WTC11 (cell line): Measurements from ENCODE around the gene SH2B3. TPM values are rescaled to one million over a fixed set of nuclear protein-coding genes. Genes with fewer than 3 reads are reported as not detected.

ENCODE experiments used
- ATAC-seq: fragments of 200-7000 bp; cut with Tn5 transposase; 2 replicates; pipeline ENCODE4 v1.10.0; 2021; ENCODE audit warnings: mild to moderate bottlenecking, moderate library complexity
- CTCF ChIA-PET: fragments of 300-600 bp; sonication (Branson Sonifier 250); formaldehyde crosslinking; loops from one replicate; lab custom pipeline; 2021; ENCODE audit warnings: antibody characterized with exemption; lab: Charles Lee
- POLR2A ChIA-PET: fragments of 350-600 bp; sonication (Branson Sonifier 250); formaldehyde crosslinking; loops from one replicate; lab custom pipeline; 2021; ENCODE audit warnings: antibody characterized with exemption; lab: Charles Lee
- DNase-seq: peaks from one replicate; pipeline ENCODE4 v3.0.0; 2021; ENCODE audit warnings: low spot score
- H3K27ac Mint-ChIP-seq: 2 replicates; pipeline ENCODE4 v1.8.0; 2021; ENCODE audit warnings: mixed read lengths
- H3K27me3 Mint-ChIP-seq: 2 replicates; pipeline ENCODE4 v1.8.0; 2021; ENCODE audit warnings: low read depth, mild to moderate bottlenecking, moderate library complexity, mixed read lengths
- H3K36me3 Mint-ChIP-seq: 2 replicates; pipeline ENCODE4 v1.8.0; 2021; ENCODE audit warnings: mixed read lengths
- H3K4me1 Mint-ChIP-seq: 2 replicates; pipeline ENCODE4 v1.8.0; 2022; ENCODE audit warnings: mixed read lengths
- H3K4me3 Mint-ChIP-seq: 2 replicates; pipeline ENCODE4 v1.8.0; 2021; ENCODE audit warnings: mild to moderate bottlenecking, moderate library complexity, mixed read lengths
- H3K9me3 Mint-ChIP-seq: 2 replicates; pipeline ENCODE4 v1.8.0; 2021; ENCODE audit warnings: mixed read lengths
- ATF2 ChIP-seq: sonication (generic); formaldehyde crosslinking; IDR thresholded peaks from 2 replicates; pipeline ENCODE4 v1.8.1; 2022; ENCODE audit warnings: low read depth, missing genetic modification reagents, borderline replicate concordance
- ATF3 ChIP-seq: sonication (generic); formaldehyde crosslinking; conservative IDR thresholded peaks from 2 replicates; pipeline ENCODE4 v1.8.1; 2022; ENCODE audit warnings: mild to moderate bottlenecking, missing genetic modification reagents
- E2F4 ChIP-seq: sonication (generic); formaldehyde crosslinking; IDR thresholded peaks from 2 replicates; pipeline ENCODE4 v1.8.1; 2022; ENCODE audit warnings: low read depth, mild to moderate bottlenecking, moderate library complexity, missing genetic modification reagents, borderline replicate concordance
- EMX1 ChIP-seq: fragments of 250-450 bp; sonication (Bioruptor Pico); IDR thresholded peaks from 2 replicates; pipeline ENCODE4 v1.8.0; 2021; ENCODE audit warnings: mild to moderate bottlenecking
- ESRRA ChIP-seq: sonication (generic); formaldehyde crosslinking; IDR thresholded peaks from 2 replicates; pipeline ENCODE4 v1.8.1; 2022; ENCODE audit warnings: mild to moderate bottlenecking, missing genetic modification reagents, borderline replicate concordance
- FOXK1 ChIP-seq: sonication (generic); formaldehyde crosslinking; IDR thresholded peaks from 2 replicates; pipeline ENCODE4 v1.8.0; 2022; ENCODE audit warnings: mild to moderate bottlenecking, moderate library complexity, missing genetic modification reagents
- GRHL2 ChIP-seq: fragments of 250-450 bp; sonication (Bioruptor Pico); IDR thresholded peaks from 2 replicates; pipeline ENCODE4 v1.8.0; 2022; ENCODE audit warnings: mild to moderate bottlenecking, moderate library complexity; ENCODE audit not compliant: insufficient replicate concordance, severe bottlenecking
- IRF2 ChIP-seq: sonication (generic); formaldehyde crosslinking; IDR thresholded peaks from 2 replicates; pipeline ENCODE4 v1.8.0; 2022; ENCODE audit warnings: low read depth, missing genetic modification reagents, borderline replicate concordance
- OVOL2 ChIP-seq: fragments of 250-450 bp; sonication (Bioruptor Pico); IDR thresholded peaks from 2 replicates; pipeline ENCODE4 v1.9.0; 2021; ENCODE audit warnings: mild to moderate bottlenecking, borderline replicate concordance
- RELA ChIP-seq: sonication (generic); formaldehyde crosslinking; IDR thresholded peaks from 2 replicates; pipeline ENCODE4 v1.8.1; 2022; ENCODE audit warnings: missing genetic modification reagents, mild to moderate bottlenecking, borderline replicate concordance
- STAT6 ChIP-seq: sonication (generic); formaldehyde crosslinking; conservative IDR thresholded peaks from 2 replicates; pipeline ENCODE4 v1.8.1; 2023; ENCODE audit warnings: mild to moderate bottlenecking, low read depth, missing genetic modification reagents, moderate library complexity
- ZNF138 ChIP-seq: sonication (generic); formaldehyde crosslinking; conservative IDR thresholded peaks from 2 replicates; pipeline ENCODE4 v1.8.1; 2022; ENCODE audit warnings: mild to moderate bottlenecking, moderate library complexity, missing genetic modification reagents
- ZNF219 ChIP-seq: sonication (generic); formaldehyde crosslinking; IDR thresholded peaks from 2 replicates; pipeline ENCODE4 v1.8.0; 2023; ENCODE audit warnings: missing genetic modification reagents, mild to moderate bottlenecking, borderline replicate concordance
- ZNF396 ChIP-seq: fragments of 250-450 bp; sonication (Bioruptor Pico); IDR thresholded peaks from 2 replicates; pipeline ENCODE4 v1.8.0; 2021; ENCODE audit warnings: mild to moderate bottlenecking, moderate library complexity, borderline replicate concordance
- total RNA-seq: library from RNA; stranded (reverse); gene quantifications from 3 replicates; pipeline ENCODE4 v1.2.3, GENCODE V29; 2021
- TF ChIP-seq, protein P1 (sequence below): sonication (generic); formaldehyde crosslinking; IDR thresholded peaks from 2 replicates; pipeline ENCODE4 v1.8.0; 2022; ENCODE audit warnings: mild to moderate bottlenecking, missing genetic modification reagents
- TF ChIP-seq, protein P2 (sequence below): sonication (generic); formaldehyde crosslinking; IDR thresholded peaks from 2 replicates; pipeline ENCODE4 v1.8.0; 2023; ENCODE audit warnings: missing genetic modification reagents, mild to moderate bottlenecking, borderline replicate concordance
- TF ChIP-seq, protein P3 (sequence below): fragments of 250-450 bp; sonication (Bioruptor Pico); IDR thresholded peaks from 2 replicates; pipeline ENCODE4 v1.9.0; 2021; ENCODE audit warnings: mild to moderate bottlenecking
- TF ChIP-seq, protein P4 (sequence below): sonication (generic); formaldehyde crosslinking; IDR thresholded peaks from 2 replicates; pipeline ENCODE4 v1.8.1; 2022; ENCODE audit warnings: mild to moderate bottlenecking, moderate library complexity, missing genetic modification reagents
- TF ChIP-seq, protein P5 (sequence below): sonication (generic); formaldehyde crosslinking; IDR thresholded peaks from 2 replicates; pipeline ENCODE4 v1.8.0; 2022; ENCODE audit warnings: mild to moderate bottlenecking, missing genetic modification reagents

Gene SH2B3
- total RNA-seq, 1 experiment from 2014 or later: 31.8 TPM

DNA sequence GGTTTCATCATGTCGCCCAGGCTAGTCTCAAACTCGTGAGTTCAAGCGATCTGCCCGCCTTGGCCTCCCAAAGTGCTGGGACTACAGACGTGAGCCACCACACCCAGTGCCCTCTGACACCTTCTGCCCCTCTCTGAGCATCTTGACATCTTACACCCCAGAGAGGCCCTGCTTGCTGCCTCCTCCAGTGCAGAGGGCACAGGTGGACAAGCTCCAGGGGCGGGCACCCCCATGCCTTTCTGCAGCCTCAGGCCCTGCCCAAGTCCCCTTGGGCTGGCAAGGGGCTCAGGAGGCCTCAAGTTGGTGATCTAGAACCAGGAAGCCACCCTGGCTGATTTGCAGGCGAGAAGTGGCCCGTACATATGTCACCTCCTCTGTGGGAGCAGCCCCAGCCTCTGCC, 11.2 kb upstream of the SH2B3 start:
- Mint-ChIP-seq H3K36me3 (no peaks in the 10 kb centered on the region), H3K9me3 (no peaks in the 10 kb centered on the region), H3K4me1 (no peaks in the 10 kb centered on the region), H3K4me3 (no peak overlapping the region), H3K27ac (no peak overlapping the region), H3K27me3 (peaks cover 2% of the 10 kb centered on the region; the same call in 1 of the 2 replicates)
- CTCF ChIA-PET: interaction anchor here (7.0 kb wide), 1 partner anchor 55 kb away, joined by 116 read pairs; no protein-coding TSS in a partner anchor
- ATAC-seq (no peak), DNase-seq (no peak)
- POLR2A ChIA-PET: interaction anchor here (0.7 kb wide), 1 partner anchor 13 kb away, joined by 4 read pairs; no protein-coding TSS in a partner anchor
- TF ChIP-seq, protein P1, sequence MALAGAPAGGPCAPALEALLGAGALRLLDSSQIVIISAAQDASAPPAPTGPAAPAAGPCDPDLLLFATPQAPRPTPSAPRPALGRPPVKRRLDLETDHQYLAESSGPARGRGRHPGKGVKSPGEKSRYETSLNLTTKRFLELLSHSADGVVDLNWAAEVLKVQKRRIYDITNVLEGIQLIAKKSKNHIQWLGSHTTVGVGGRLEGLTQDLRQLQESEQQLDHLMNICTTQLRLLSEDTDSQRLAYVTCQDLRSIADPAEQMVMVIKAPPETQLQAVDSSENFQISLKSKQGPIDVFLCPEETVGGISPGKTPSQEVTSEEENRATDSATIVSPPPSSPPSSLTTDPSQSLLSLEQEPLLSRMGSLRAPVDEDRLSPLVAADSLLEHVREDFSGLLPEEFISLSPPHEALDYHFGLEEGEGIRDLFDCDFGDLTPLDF: no peak
- TF ChIP-seq ESRRA (CRISPR knock-in tag) (no peak), OVOL2 (CRISPR knock-in tag) (no peak), FOXK1 (no peak), E2F4 (CRISPR knock-in tag) (no peak), ZNF396 (CRISPR knock-in tag) (no peak), ATF3 (CRISPR knock-in tag) (no peak), ZNF138 (no peak), IRF2 (CRISPR knock-in tag) (no peak), ATF2 (CRISPR knock-in tag) (no peak), ZNF219 (CRISPR knock-in tag) (no peak), GRHL2 (CRISPR knock-in tag) (no peak), RELA (CRISPR knock-in tag) (no peak), EMX1 (no peak), STAT6 (no peak)
- TF ChIP-seq, protein P2, sequence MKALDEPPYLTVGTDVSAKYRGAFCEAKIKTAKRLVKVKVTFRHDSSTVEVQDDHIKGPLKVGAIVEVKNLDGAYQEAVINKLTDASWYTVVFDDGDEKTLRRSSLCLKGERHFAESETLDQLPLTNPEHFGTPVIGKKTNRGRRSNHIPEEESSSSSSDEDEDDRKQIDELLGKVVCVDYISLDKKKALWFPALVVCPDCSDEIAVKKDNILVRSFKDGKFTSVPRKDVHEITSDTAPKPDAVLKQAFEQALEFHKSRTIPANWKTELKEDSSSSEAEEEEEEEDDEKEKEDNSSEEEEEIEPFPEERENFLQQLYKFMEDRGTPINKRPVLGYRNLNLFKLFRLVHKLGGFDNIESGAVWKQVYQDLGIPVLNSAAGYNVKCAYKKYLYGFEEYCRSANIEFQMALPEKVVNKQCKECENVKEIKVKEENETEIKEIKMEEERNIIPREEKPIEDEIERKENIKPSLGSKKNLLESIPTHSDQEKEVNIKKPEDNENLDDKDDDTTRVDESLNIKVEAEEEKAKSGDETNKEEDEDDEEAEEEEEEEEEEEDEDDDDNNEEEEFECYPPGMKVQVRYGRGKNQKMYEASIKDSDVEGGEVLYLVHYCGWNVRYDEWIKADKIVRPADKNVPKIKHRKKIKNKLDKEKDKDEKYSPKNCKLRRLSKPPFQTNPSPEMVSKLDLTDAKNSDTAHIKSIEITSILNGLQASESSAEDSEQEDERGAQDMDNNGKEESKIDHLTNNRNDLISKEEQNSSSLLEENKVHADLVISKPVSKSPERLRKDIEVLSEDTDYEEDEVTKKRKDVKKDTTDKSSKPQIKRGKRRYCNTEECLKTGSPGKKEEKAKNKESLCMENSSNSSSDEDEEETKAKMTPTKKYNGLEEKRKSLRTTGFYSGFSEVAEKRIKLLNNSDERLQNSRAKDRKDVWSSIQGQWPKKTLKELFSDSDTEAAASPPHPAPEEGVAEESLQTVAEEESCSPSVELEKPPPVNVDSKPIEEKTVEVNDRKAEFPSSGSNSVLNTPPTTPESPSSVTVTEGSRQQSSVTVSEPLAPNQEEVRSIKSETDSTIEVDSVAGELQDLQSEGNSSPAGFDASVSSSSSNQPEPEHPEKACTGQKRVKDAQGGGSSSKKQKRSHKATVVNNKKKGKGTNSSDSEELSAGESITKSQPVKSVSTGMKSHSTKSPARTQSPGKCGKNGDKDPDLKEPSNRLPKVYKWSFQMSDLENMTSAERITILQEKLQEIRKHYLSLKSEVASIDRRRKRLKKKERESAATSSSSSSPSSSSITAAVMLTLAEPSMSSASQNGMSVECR (CRISPR knock-in tag): no peak
- TF ChIP-seq, protein P3, sequence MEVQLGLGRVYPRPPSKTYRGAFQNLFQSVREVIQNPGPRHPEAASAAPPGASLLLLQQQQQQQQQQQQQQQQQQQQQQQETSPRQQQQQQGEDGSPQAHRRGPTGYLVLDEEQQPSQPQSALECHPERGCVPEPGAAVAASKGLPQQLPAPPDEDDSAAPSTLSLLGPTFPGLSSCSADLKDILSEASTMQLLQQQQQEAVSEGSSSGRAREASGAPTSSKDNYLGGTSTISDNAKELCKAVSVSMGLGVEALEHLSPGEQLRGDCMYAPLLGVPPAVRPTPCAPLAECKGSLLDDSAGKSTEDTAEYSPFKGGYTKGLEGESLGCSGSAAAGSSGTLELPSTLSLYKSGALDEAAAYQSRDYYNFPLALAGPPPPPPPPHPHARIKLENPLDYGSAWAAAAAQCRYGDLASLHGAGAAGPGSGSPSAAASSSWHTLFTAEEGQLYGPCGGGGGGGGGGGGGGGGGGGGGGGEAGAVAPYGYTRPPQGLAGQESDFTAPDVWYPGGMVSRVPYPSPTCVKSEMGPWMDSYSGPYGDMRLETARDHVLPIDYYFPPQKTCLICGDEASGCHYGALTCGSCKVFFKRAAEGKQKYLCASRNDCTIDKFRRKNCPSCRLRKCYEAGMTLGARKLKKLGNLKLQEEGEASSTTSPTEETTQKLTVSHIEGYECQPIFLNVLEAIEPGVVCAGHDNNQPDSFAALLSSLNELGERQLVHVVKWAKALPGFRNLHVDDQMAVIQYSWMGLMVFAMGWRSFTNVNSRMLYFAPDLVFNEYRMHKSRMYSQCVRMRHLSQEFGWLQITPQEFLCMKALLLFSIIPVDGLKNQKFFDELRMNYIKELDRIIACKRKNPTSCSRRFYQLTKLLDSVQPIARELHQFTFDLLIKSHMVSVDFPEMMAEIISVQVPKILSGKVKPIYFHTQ: no peak
- TF ChIP-seq, protein P4, sequence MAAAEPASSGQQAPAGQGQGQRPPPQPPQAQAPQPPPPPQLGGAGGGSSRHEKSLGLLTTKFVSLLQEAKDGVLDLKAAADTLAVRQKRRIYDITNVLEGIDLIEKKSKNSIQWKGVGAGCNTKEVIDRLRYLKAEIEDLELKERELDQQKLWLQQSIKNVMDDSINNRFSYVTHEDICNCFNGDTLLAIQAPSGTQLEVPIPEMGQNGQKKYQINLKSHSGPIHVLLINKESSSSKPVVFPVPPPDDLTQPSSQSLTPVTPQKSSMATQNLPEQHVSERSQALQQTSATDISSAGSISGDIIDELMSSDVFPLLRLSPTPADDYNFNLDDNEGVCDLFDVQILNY (CRISPR knock-in tag): no peak
- TF ChIP-seq, protein P5, sequence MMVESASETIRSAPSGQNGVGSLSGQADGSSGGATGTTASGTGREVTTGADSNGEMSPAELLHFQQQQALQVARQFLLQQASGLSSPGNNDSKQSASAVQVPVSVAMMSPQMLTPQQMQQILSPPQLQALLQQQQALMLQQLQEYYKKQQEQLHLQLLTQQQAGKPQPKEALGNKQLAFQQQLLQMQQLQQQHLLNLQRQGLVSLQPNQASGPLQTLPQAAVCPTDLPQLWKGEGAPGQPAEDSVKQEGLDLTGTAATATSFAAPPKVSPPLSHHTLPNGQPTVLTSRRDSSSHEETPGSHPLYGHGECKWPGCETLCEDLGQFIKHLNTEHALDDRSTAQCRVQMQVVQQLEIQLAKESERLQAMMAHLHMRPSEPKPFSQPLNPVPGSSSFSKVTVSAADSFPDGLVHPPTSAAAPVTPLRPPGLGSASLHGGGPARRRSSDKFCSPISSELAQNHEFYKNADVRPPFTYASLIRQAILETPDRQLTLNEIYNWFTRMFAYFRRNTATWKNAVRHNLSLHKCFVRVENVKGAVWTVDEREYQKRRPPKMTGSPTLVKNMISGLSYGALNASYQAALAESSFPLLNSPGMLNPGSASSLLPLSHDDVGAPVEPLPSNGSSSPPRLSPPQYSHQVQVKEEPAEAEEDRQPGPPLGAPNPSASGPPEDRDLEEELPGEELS (CRISPR knock-in tag): no peak
